Measurements from ENCODE around the gene DIP2A.

Gene DIP2A

GRCh38 chr21:46425041-46425440 is 33.6 kb upstream of the DIP2A start:
- H3K9me3 ChIP-seq (ENCODE audit: control insufficient read depth, low read length): no peaks in the 10 kb centered on the region
- no peaks in the 10 kb centered on the region for H3K4me1 ChIP-seq (ENCODE audit: control insufficient read depth, insufficient read depth, low read length)
- H3K27ac ChIP-seq (ENCODE audit: insufficient read depth, low read depth, low read length, poor library complexity, severe bottlenecking): no peak overlapping the region
- 95% methylated on average over 19 of the region's 19 CpGs for WGBS, 2 experiments
- H3K27me3 ChIP-seq (ENCODE audit: control insufficient read depth, insufficient read depth, low read length, poor library complexity, severe bottlenecking): no peaks in the 10 kb centered on the region
- peaks cover 5% of the 10 kb centered on the region for H3K36me3 ChIP-seq (ENCODE audit: control insufficient read depth, insufficient read depth, low read length)
- H3K4me3 ChIP-seq (ENCODE audit: insufficient read depth, low read depth, low read length): no peak overlapping the region

- H3K4me3 ChIP-seq (ENCODE audit: insufficient read depth, low read depth, low read length): no peak overlapping the region
- no peaks in the 10 kb centered on the region for H3K27me3 ChIP-seq (ENCODE audit: control insufficient read depth, insufficient read depth, low read length, poor library complexity, severe bottlenecking)
- no peak overlapping the region for H3K27ac ChIP-seq (ENCODE audit: insufficient read depth, low read depth, low read length, poor library complexity, severe bottlenecking)
- no peaks in the 10 kb centered on the region for H3K9me3 ChIP-seq (ENCODE audit: control insufficient read depth, low read length)
- peaks cover 8% of the 10 kb centered on the region for H3K36me3 ChIP-seq (ENCODE audit: control insufficient read depth, insufficient read depth, low read length)
- WGBS, 2 experiments: 93 to 96% methylated on average over 23 of the region's 23 CpGs
- no peaks in the 10 kb centered on the region for H3K4me1 ChIP-seq (ENCODE audit: control insufficient read depth, insufficient read depth, low read length)
These were observed 33.1 kb upstream of the DIP2A start for GRCh38 chr21:46425571-46425970.

- Histone ChIP-seq H3K4me3 (ENCODE audit: insufficient read depth, low read depth, low read length) (no peak overlapping the region), H3K4me1 (ENCODE audit: control insufficient read depth, insufficient read depth, low read length) (no peaks in the 10 kb centered on the region), H3K9me3 (ENCODE audit: control insufficient read depth, low read length) (no peaks in the 10 kb centered on the region), H3K27ac (ENCODE audit: insufficient read depth, low read depth, low read length, poor library complexity, severe bottlenecking) (no peak overlapping the region), H3K36me3 (ENCODE audit: control insufficient read depth, insufficient read depth, low read length) (peaks cover 11% of the 10 kb centered on the region), H3K27me3 (ENCODE audit: control insufficient read depth, insufficient read depth, low read length, poor library complexity, severe bottlenecking) (no peaks in the 10 kb centered on the region)
- WGBS, 2 experiments: 94 to 95% methylated on average over 20 to 22 of the region's 22 CpGs
These were observed 32.2 kb upstream of the DIP2A start for GRCh38 chr21:46426313-46427046.

DNA sequence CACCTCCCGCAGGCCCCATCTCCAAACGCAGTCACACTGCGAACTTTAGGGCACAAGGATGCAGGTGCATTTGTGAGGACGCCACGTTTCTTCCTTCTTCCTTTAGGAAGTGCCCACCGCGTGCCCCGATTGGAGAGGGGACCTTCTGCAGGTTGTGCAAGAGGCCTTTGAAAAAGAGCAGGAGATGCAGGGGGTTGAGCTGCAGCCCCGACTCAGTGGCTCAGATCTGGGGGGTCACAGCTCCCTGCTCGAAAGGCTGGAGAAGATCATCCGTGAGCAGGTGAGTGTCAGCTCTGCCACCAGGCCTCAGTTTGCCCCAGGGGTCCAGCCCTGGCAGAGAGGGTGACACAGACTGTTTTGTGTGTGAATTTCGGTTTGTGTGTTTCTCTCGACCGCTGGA is 31.2 kb upstream of the DIP2A start:
- WGBS, 2 experiments: 95 to 96% methylated on average over 14 of the region's 14 CpGs
- no peak overlapping the region for H3K4me3 ChIP-seq (ENCODE audit: insufficient read depth, low read depth, low read length)
- H3K9me3 ChIP-seq (ENCODE audit: control insufficient read depth, low read length): no peaks in the 10 kb centered on the region
- no peaks in the 10 kb centered on the region for H3K27me3 ChIP-seq (ENCODE audit: control insufficient read depth, insufficient read depth, low read length, poor library complexity, severe bottlenecking)
- peaks cover 13% of the 10 kb centered on the region for H3K36me3 ChIP-seq (ENCODE audit: control insufficient read depth, insufficient read depth, low read length)
- H3K4me1 ChIP-seq (ENCODE audit: control insufficient read depth, insufficient read depth, low read length): no peaks in the 10 kb centered on the region
- no peak overlapping the region for H3K27ac ChIP-seq (ENCODE audit: insufficient read depth, low read depth, low read length, poor library complexity, severe bottlenecking)

- Histone ChIP-seq H3K27me3 (ENCODE audit: control insufficient read depth, insufficient read depth, low read length, poor library complexity, severe bottlenecking) (no peaks in the 10 kb centered on the region), H3K27ac (ENCODE audit: insufficient read depth, low read depth, low read length, poor library complexity, severe bottlenecking) (no peak overlapping the region), H3K9me3 (ENCODE audit: control insufficient read depth, low read length) (no peaks in the 10 kb centered on the region), H3K4me1 (ENCODE audit: control insufficient read depth, insufficient read depth, low read length) (no peaks in the 10 kb centered on the region), H3K4me3 (ENCODE audit: insufficient read depth, low read depth, low read length) (no peak overlapping the region), H3K36me3 (ENCODE audit: control insufficient read depth, insufficient read depth, low read length) (peaks cover 13% of the 10 kb centered on the region)
- WGBS, 2 experiments: 95 to 97% methylated on average over 23 of the region's 23 CpGs
These were observed 30.4 kb upstream of the DIP2A start for GRCh38 chr21:46428286-46428685.

- H3K27me3 ChIP-seq (ENCODE audit: control insufficient read depth, insufficient read depth, low read length, poor library complexity, severe bottlenecking): no peaks in the 10 kb centered on the region
- H3K36me3 ChIP-seq (ENCODE audit: control insufficient read depth, insufficient read depth, low read length): peaks cover 13% of the 10 kb centered on the region
- H3K9me3 ChIP-seq (ENCODE audit: control insufficient read depth, low read length): no peaks in the 10 kb centered on the region
- no peak overlapping the region for H3K4me3 ChIP-seq (ENCODE audit: insufficient read depth, low read depth, low read length)
- WGBS, 2 experiments: 95% methylated on average over 44 of the region's 44 CpGs
- no peaks in the 10 kb centered on the region for H3K4me1 ChIP-seq (ENCODE audit: control insufficient read depth, insufficient read depth, low read length)
- no peak overlapping the region for H3K27ac ChIP-seq (ENCODE audit: insufficient read depth, low read depth, low read length, poor library complexity, severe bottlenecking)
These were observed 29.5 kb upstream of the DIP2A start for GRCh38 chr21:46428987-46429710.

GRCh38 chr21:46429754-46430681 is 28.7 kb upstream of the DIP2A start:
- H3K27me3 ChIP-seq (ENCODE audit: control insufficient read depth, insufficient read depth, low read length, poor library complexity, severe bottlenecking): no peaks in the 10 kb centered on the region
- H3K36me3 ChIP-seq (ENCODE audit: control insufficient read depth, insufficient read depth, low read length): peaks cover 13% of the 10 kb centered on the region
- H3K27ac ChIP-seq (ENCODE audit: insufficient read depth, low read depth, low read length, poor library complexity, severe bottlenecking): no peak overlapping the region
- no peaks in the 10 kb centered on the region for H3K4me1 ChIP-seq (ENCODE audit: control insufficient read depth, insufficient read depth, low read length)
- no peak overlapping the region for H3K4me3 ChIP-seq (ENCODE audit: insufficient read depth, low read depth, low read length)
- H3K9me3 ChIP-seq (ENCODE audit: control insufficient read depth, low read length): no peaks in the 10 kb centered on the region
- 92 to 93% methylated on average over 31 of the region's 31 CpGs for WGBS, 2 experiments

DNA sequence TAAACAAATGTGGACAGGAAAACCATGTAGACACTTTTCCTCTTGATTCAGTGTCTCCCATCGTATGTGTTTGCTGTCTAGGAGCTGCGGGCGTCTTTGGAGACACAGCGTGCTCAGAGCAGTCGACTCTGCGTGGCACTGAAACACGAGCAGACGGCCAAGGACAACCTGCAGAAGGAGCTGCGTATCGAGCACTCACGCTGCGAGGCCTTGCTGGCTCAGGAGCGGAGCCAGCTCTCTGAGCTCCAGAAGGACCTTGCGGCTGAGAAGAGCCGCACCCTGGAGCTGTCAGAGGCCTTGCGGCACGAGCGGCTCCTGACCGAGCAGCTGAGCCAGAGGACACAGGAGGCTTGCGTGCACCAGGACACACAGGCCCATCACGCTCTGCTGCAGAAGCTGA is 27.2 kb upstream of the DIP2A start:
- Histone ChIP-seq H3K27me3 (ENCODE audit: control insufficient read depth, insufficient read depth, low read length, poor library complexity, severe bottlenecking) (no peaks in the 10 kb centered on the region), H3K4me1 (ENCODE audit: control insufficient read depth, insufficient read depth, low read length) (no peaks in the 10 kb centered on the region), H3K4me3 (ENCODE audit: insufficient read depth, low read depth, low read length) (no peak overlapping the region), H3K27ac (ENCODE audit: insufficient read depth, low read depth, low read length, poor library complexity, severe bottlenecking) (no peak overlapping the region), H3K36me3 (ENCODE audit: control insufficient read depth, insufficient read depth, low read length) (peaks cover 13% of the 10 kb centered on the region), H3K9me3 (ENCODE audit: control insufficient read depth, low read length) (no peaks in the 10 kb centered on the region)
- 96% methylated on average over 21 of the region's 21 CpGs for WGBS, 2 experiments

DNA sequence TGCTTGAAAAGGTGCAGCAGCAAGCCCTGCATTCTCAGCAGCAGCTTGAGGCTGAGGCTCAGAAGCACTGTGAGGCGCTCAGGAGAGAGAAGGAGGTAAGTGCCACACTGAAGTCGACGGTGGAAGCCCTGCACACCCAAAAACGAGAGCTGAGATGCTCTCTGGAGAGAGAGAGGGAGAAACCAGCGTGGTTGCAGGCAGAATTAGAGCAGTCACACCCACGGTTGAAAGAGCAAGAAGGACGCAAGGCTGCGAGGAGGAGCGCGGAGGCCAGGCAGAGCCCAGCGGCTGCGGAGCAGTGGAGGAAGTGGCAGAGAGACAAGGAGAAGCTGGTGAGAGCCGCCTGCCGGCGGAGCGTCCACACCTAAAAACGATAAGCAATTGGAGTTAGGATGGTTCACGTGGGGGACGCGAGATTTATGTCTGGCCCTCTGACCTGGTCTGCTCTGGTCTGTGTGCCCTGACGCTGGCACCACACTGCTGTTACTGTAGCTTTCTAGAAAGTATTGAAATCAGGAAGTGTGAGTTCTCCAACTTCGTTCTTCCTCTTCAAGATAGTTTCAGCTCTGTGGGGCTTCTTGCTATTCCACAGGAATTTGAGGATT is 26.7 kb upstream of the DIP2A start:
- H3K9me3 ChIP-seq (ENCODE audit: control insufficient read depth, low read length): no peaks in the 10 kb centered on the region
- H3K27me3 ChIP-seq (ENCODE audit: control insufficient read depth, insufficient read depth, low read length, poor library complexity, severe bottlenecking): no peaks in the 10 kb centered on the region
- H3K4me1 ChIP-seq (ENCODE audit: control insufficient read depth, insufficient read depth, low read length): no peaks in the 10 kb centered on the region
- H3K36me3 ChIP-seq (ENCODE audit: control insufficient read depth, insufficient read depth, low read length): peaks cover 18% of the 10 kb centered on the region
- no peak overlapping the region for H3K27ac ChIP-seq (ENCODE audit: insufficient read depth, low read depth, low read length, poor library complexity, severe bottlenecking)
- no peak overlapping the region for H3K4me3 ChIP-seq (ENCODE audit: insufficient read depth, low read depth, low read length)
- WGBS, 2 experiments: 95% methylated on average over 22 of the region's 22 CpGs
